Calu3 (cell line): ENCODE measurements around the gene CDH4. TPM values are rescaled to one million over a fixed set of nuclear protein-coding genes. Genes with fewer than 3 reads are reported as not detected.

Source experiments
- BruUV-seq: library from RNA; stranded (reverse); fragments of 400-500 nt; replicated peaks from 2 replicates; lab custom pipeline; 2021; lab: Mats Ljungman, UMichigan
- CTCF ChIA-PET: fragments of 300-600 bp; sonication (Branson Sonifier 250); formaldehyde crosslinking; loops from one replicate; lab custom pipeline; 2022; ENCODE audit warnings: antibody characterized with exemption; lab: Charles Lee
- DNase-seq: peaks from one replicate; pipeline ENCODE4 v3.0.0; 2022
- H3K27ac Mint-ChIP-seq: one replicate; pipeline ENCODE4 v1.8.0; 2022; ENCODE audit warnings: mixed read lengths; ENCODE audit not compliant: unreplicated experiment
- H3K27me3 Mint-ChIP-seq: one replicate; pipeline ENCODE4 v1.8.0; 2022; ENCODE audit warnings: mixed read lengths; ENCODE audit not compliant: unreplicated experiment
- H3K36me3 Mint-ChIP-seq: one replicate; pipeline ENCODE4 v1.8.0; 2022; ENCODE audit warnings: mild to moderate bottlenecking, moderate library complexity, mixed read lengths; ENCODE audit not compliant: insufficient read depth, unreplicated experiment
- H3K4me1 Mint-ChIP-seq: one replicate; pipeline ENCODE4 v1.8.0; 2022; ENCODE audit warnings: mild to moderate bottlenecking, low read depth, mixed read lengths; ENCODE audit not compliant: unreplicated experiment
- H3K4me3 Mint-ChIP-seq: one replicate; pipeline ENCODE4 v1.8.0; 2022; ENCODE audit warnings: mild to moderate bottlenecking, low read depth, moderate library complexity, mixed read lengths; ENCODE audit not compliant: unreplicated experiment
- H3K9me3 Mint-ChIP-seq: one replicate; pipeline ENCODE4 v1.8.0; 2022; ENCODE audit warnings: low read depth, mixed read lengths; ENCODE audit not compliant: unreplicated experiment
- intact Hi-C: fragments of 100-400 bp; cut with micrococcal nuclease; formaldehyde crosslinking; loops from one replicate; pipeline ENCODE4 v1.10.0; 2022; ENCODE audit not compliant: unreplicated experiment
- total RNA-seq: library from RNA; stranded (reverse); gene quantifications from 2 replicates; pipeline ENCODE4 v1.2.3, GENCODE V29; 2022
- TF ChIP-seq, protein P1 (sequence below): fragments of 200-600 bp; IDR thresholded peaks from one replicate; pipeline ENCODE4 v1.8.0; 2022; ENCODE audit warnings: antibody characterized with exemption; ENCODE audit not compliant: unreplicated experiment

Gene CDH4
- total RNA-seq, 1 experiment from 2014 or later: not detected

DNA sequence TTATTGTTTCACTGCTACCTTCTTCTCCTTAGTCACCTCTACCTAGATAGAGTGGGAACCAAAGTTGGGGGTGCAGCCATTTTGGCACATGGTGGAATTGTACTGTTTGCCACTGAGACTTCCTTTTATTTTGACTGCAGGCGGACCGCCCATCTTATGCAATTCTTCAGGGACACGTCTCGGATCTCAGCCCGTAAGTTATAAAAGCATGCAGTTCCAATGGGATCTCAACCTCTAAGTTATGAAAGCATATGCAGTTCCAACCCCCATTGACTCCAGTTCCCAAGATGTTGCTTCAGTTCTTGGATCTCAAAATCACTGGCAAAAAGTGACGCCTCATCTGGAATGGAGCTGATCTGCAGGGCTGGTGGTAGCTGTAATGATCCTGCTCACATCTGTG, 41.2 kb upstream of the CDH4 start:
- H3K36me3 Mint-ChIP-seq: no peaks in the 10 kb centered on the region
- CTCF ChIA-PET: interaction anchor here (0.8 kb wide), 1 partner anchor 18 kb away, joined by 3 read pairs; no protein-coding TSS in a partner anchor
- BruUV-seq: no TSS peak

DNA sequence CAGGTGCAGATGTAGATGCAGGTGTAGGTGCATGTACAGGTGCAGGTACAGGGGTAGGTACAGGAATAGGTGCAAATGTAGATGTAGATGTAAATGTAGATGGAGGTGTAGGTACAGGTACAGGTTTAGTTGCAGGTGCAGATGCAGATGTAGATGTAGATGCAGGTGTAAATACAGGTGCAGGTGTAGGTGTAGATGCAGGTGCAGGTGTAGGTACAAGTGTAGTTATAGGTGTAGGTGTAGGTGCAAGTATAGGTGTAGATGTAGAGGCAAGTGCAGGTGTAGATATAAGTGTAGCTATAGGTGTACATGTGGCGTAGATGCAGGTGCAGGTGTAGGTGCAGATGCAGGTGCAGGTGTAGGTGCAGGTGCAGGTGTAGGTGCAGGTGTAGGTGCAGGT, 34.2 kb upstream of the CDH4 start:
- TF ChIP-seq, protein P1, sequence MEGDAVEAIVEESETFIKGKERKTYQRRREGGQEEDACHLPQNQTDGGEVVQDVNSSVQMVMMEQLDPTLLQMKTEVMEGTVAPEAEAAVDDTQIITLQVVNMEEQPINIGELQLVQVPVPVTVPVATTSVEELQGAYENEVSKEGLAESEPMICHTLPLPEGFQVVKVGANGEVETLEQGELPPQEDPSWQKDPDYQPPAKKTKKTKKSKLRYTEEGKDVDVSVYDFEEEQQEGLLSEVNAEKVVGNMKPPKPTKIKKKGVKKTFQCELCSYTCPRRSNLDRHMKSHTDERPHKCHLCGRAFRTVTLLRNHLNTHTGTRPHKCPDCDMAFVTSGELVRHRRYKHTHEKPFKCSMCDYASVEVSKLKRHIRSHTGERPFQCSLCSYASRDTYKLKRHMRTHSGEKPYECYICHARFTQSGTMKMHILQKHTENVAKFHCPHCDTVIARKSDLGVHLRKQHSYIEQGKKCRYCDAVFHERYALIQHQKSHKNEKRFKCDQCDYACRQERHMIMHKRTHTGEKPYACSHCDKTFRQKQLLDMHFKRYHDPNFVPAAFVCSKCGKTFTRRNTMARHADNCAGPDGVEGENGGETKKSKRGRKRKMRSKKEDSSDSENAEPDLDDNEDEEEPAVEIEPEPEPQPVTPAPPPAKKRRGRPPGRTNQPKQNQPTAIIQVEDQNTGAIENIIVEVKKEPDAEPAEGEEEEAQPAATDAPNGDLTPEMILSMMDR: no peak
- Mint-ChIP-seq H3K27ac (no peak overlapping the region), H3K27me3 (peaks cover 33% of the 10 kb centered on the region), H3K4me3 (no peak overlapping the region), H3K36me3 (no peaks in the 10 kb centered on the region), H3K9me3 (peaks cover 17% of the 10 kb centered on the region), H3K4me1 (no peaks in the 10 kb centered on the region)
- no peak for DNase-seq
- intact Hi-C loops: no loop called here
- CTCF ChIA-PET: no interaction called here
- no TSS peak for BruUV-seq

More for the DNA sequence above, 41.2 kb upstream of the CDH4 start:
- peaks cover 3% of the 10 kb centered on the region for H3K9me3 Mint-ChIP-seq
- no peak overlapping the region for H3K4me3 Mint-ChIP-seq
- H3K4me1 Mint-ChIP-seq: no peaks in the 10 kb centered on the region
- peaks cover 19% of the 10 kb centered on the region for H3K27me3 Mint-ChIP-seq
- TF ChIP-seq, protein P1: no peak
- H3K27ac Mint-ChIP-seq: no peak overlapping the region
- intact Hi-C loops: no loop called here
- no peak for DNase-seq

DNA sequence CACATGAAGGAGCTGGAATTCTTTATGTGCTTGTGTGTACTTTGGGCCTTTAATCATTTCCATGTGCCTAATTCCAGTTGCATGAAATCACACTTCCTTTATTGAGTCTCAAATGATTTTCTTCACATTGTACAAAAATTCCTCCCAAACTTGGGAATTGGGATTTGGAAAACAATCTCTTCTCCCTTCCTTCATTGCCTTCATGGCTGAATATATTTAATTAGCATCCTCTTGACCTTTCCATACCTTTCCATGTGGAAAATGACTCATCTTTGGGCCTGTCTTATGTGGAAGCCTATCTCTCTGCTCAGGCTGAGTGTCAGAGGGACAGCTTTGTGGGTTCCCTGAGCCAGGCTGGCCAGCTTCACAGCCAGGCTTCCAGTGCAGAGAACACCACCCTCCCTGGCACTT, 33.0 kb upstream of the CDH4 start:
- CTCF ChIA-PET: no interaction called here
- TF ChIP-seq, protein P1: no peak
- no peak for DNase-seq
- BruUV-seq: no TSS peak
- peaks cover 14% of the 10 kb centered on the region for H3K9me3 Mint-ChIP-seq
- intact Hi-C loops: no loop called here
- H3K4me1 Mint-ChIP-seq: no peaks in the 10 kb centered on the region
- no peaks in the 10 kb centered on the region for H3K36me3 Mint-ChIP-seq
- H3K27me3 Mint-ChIP-seq: peaks cover 28% of the 10 kb centered on the region
- no peak overlapping the region for H3K27ac Mint-ChIP-seq
- no peak overlapping the region for H3K4me3 Mint-ChIP-seq

DNA sequence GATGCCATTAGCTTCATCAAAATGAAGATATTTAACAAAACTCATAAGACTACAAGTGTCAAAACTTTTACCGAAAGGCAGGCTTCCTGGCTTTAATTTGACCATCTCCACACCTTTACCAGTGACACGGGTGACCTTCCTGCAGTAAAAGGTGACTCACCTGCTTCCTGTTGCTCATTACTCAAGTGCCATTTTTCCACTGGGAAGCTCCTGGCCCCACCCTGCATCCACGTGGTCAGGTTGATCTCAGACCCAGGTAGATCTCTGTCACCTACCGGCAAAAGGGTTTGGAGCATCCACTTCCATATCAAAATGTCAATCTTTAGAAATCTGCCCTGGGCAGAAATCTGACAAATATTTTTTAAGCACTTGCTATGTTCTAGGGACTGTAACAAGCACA, 31.9 kb upstream of the CDH4 start:
- DNase-seq: no peak
- intact Hi-C loops: loop anchor here (10.0 kb wide), 1 partner anchor 1275 kb away; the partner anchor contains the start of genes FAM217B and PPP1R3D
- CTCF ChIA-PET: interaction anchor here (0.6 kb wide), 1 partner anchor 9 kb away, joined by 3 read pairs; no protein-coding TSS in a partner anchor
- peaks cover 31% of the 10 kb centered on the region for H3K27me3 Mint-ChIP-seq
- H3K36me3 Mint-ChIP-seq: no peaks in the 10 kb centered on the region
- H3K4me3 Mint-ChIP-seq: no peak overlapping the region
- BruUV-seq: no TSS peak
- H3K4me1 Mint-ChIP-seq: no peaks in the 10 kb centered on the region
- TF ChIP-seq, protein P1: no peak
- peaks cover 14% of the 10 kb centered on the region for H3K9me3 Mint-ChIP-seq
- no peak overlapping the region for H3K27ac Mint-ChIP-seq
